ENCODE measurements around the gene MRGPRX2.

MRGPRX2 gene

DNA sequence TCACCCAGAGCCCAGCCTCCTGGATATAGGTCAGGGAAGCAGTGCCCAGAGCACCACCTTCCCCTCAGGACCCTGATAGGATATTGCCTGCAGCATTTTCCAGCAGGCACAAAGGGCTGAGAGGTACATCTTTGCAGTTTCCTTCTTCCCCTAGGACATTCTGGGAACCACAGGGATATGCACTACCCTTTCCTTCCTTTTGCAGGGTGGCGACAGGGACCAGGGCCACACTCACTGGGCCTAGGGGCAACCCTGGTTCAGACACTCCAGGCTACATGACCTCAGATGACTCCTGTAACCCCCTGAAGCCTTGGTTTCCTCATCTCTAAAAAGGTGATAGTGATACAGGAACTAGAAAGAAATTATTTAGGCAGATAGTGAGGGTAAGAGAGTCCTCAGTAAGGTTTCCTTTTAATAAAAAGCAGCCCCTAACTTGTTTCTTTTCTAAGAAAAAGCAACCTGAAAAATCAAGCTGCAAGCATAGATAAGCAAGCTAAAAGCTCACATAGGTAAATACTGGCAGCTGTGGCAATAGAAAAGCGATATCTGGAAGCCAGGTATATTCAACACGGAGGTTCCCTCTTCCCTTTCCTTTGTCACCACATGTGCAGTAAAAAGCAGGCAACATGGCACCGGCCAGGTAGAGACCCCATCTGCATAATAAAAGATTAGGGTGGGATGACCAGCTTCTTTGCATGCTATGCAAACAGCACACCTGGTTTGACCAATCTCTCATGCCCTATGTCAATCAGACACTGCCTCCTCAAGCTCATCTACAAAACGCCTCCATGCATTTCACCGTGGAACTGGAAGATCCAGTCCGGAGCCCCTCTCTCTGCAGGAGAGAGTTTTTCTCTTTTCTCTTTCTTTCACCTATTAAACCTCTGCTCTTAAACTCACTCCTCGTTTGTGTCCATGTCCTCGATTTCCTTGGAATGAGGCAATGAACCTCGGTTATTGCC lies 13.2 kb upstream of the MRGPRX2 start:
- FAIRE-seq: no peak

- no peak for FAIRE-seq
Measured at GRCh38 chr11:19072464-19072863, 11.9 kb upstream of the MRGPRX2 start.

DNA sequence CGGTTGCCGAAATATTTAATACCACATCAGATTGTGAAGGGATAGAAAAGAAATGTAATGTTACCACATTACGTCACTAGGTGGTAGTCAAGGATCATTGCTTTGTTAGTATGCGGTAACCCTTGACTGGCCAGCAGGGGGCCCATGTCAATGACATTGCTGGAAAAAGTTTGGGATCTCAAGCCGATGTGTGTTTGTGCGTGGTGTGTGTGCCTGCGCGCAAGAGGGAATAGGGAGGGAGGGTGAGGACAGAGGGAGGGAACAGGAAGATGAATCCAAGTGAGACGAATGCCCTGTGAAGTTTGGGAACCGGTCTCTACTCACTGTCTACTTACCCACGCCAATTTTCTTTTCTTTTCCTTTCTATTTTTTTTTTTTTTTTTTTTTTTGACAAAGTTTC lies 10.7 kb upstream of the MRGPRX2 start:
- no peak for FAIRE-seq

- no peak for FAIRE-seq
Measured at GRCh38 chr11:19059833-19060232, 684 bp downstream of the MRGPRX2 start.

- FAIRE-seq: no peak
Measured at GRCh38 chr11:19055905-19056304, 4.6 kb downstream of the MRGPRX2 start.

GRCh38 chr11:19055016-19055415 lies 5.5 kb downstream of the MRGPRX2 start:
- no peak for FAIRE-seq

DNA sequence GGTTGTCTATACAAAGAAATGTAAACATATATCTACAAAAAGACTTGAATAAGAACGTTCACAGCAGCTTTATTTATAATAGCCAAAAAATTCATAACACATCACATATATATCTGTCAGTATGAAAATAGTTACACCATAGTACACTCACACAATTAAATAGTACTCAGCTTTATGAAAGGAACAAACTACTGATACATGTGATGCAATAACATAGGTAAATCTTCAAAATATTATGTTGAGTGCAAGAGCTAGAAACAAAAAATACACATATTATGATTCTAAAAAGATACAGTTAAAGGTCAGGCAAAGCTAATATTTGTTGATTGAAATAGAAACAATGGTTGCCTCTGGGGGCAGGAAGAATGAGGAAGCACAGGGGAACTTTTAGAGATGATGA lies 6.6 kb downstream of the MRGPRX2 start:
- FAIRE-seq: no peak

GRCh38 chr11:19050281-19050680 lies 10.2 kb downstream of the MRGPRX2 start:
- FAIRE-seq: no peak

DNA sequence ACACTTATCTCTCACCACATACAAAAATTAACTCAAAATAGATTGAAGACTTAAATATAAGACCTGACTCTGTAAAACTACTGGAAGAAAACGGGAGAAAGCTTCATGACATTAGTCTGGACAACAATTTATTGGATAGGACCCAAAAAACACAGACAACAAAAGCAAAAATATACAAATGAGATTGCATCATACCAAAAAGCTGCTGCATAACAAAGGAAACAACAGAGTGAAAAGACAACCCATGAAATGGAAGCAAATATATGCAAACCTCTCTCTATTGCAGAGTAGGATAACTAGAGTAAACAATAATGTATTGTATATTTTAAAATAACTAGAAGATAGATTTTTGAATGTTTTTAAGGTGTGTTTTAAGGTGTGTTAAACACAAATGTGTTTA lies 11.2 kb downstream of the MRGPRX2 start:
- no peak for FAIRE-seq

DNA sequence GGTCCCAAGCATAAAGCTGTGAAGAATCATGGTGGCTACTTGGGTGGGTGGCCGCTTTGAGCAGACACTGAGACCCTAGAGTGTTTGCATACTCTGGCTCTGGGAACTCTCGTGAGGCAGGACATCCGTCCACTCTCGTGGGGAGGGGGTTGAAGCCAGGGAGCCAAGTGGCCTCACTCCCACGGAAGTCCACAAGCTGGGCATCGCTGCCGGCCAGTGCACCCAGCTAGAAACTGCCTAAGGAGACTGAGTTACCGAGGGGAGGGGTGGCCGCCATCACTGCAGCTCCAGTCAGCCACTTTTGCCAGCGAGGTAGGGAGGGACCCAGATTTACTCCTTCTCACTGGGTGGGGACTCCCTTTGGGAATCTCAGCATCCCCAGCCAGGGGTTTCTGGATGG lies 20.5 kb downstream of the MRGPRX2 start:
- FAIRE-seq: no peak

DNA sequence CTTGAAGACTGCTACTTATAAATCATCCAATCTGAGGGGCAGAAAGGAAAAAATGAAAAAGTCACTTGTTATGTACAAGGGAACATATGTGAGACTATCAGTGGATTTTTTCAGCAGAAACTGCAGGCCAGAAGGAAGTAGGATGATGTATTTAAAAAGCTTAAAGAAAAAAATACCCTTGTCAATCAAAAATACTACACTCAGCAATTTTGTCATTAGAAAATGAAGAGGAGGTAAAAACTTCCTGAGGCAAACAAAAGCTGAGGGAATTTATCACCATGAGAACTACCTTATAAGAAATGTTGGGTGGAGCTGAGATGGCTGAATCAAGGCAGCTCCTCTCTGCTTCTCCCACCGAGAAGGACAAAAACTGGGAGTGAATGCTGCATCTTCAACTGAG lies 21.1 kb downstream of the MRGPRX2 start:
- FAIRE-seq: no peak

DNA sequence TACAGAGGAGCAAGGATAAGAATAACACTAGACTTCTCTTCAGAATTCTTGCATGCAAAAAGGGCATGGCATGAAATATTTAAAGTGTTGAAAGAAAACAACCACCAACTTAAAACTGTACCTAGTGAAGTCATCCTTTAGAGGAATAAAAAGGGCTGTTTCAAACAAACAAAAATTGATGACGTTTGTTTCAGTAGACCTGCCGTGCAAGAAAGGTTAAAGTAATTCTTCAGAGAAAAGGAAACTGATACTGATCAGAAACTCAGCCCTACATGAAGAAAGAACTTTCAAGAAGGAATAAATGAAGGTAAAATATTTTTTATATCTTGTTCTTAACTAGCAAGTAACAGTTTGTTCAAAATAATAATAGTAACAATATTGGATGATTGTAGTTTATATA lies 27.5 kb downstream of the MRGPRX2 start:
- FAIRE-seq: no peak

DNA sequence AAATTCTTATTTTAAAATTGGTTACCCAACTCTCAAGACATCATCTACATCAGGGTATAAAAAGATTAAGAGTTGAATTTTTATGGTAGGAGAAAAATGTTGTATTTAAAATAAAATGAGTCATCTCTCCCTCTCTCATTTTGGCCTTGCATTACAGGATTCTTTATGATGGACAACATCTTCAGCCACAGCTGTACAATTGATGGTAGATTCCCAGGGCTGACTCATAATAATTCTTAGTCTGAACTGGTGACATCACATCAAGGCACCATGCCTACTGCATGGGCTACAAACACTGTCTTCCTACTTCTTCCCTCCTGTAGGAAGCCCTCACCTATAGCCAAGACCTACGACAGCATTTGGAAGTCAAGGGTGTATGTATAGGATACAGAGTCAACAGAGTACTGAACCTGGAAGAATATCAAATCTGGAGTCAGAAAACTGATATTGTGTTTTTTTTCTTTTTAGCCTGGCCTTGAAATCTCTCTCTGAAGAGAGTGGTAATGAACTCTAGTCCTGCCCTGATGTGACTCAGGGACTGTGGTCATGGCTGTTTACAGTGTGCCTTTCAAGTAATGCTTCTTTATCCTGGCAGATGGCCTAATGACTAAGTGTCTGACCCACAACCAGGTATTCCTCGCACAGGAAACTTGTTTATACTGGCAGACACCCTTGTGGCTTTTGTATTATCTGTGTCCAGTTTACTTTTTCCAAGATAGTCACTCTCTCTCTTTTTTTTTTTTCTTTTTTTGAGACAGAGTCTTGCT lies 32.5 kb downstream of the MRGPRX2 start:
- FAIRE-seq: no peak

DNA sequence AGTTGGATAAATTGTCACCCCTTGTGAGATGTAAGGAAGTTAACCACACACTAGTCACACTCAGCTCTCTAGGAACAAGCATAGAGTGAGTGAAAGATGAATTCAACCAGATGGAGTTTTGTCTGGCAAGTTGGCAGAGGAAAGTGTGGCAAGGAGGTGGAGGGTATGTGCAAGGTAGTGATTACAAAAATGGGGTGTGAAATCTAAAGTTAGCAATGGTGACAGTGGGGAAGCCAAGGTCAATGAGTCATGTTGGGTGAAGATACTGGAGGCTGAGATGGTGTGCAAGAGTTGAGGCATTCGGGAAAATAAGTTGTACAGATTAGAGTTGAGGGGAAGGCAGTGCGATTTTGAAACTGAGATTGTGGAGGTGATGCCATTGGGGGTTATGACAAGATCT lies 33.7 kb downstream of the MRGPRX2 start:
- no peak for FAIRE-seq

DNA sequence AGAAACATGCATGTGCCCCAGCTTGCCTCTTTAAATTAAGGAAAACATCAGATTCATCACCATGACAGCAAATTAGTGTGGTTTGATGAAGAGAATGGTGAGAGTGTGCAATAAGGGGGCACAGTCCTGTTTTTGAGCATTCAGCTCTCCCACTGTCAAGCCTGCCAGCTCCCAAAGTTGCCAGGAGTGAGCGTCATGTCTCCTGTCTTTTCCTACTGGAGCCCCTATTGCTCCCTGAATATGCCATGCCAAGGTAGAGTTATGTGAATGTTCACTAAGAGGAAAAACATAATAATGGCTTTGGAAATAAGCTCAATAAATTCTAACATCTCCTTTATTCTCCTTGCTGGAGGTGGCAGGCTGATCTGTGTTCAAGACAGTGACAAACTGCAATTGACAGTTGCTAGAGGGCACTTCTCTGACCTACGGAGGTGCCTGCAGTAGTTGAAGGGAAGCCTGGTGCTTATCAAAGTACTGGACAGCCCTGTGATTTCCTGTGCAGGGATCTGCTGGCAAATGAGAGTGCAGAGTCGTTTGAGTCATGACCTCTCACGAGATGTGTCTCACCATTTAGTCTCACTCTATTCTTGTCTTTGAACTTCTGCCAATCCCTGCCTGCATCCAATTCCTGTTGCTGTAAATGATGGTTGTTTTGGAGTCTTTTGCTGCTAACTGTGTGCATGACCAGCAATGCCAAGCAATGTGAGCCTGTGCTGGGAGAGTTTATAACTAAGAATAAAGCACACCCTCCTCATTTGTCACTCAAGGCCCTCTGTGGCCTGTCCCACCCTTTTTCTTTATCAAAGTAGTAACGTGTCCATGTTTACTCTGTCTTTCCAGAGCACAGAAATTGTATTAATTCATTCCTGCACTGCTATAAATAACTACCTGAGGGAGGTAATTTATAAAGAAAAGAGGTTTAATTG lies 34.8 kb downstream of the MRGPRX2 start:
- FAIRE-seq: no peak

GRCh38 chr11:19020831-19021230 lies 39.7 kb downstream of the MRGPRX2 start:
- FAIRE-seq: no peak

GRCh38 chr11:19018901-19019300 lies 41.6 kb downstream of the MRGPRX2 start:
- FAIRE-seq: no peak

GRCh38 chr11:19013181-19013857 lies 47.2 kb downstream of the MRGPRX2 start:
- FAIRE-seq: no peak

- FAIRE-seq: no peak
Measured at GRCh38 chr11:19012636-19013035, 47.9 kb downstream of the MRGPRX2 start.
